Measurements from ENCODE around the gene SUGCT. TPM values are rescaled to one million over a fixed set of nuclear protein-coding genes. Genes with fewer than 3 reads are reported as not detected.

Gene SUGCT
- total RNA-seq, 2 experiments from 2014 or later, result 0.95 to 1.2 TPM

- H3K4me3 Mint-ChIP-seq, result no peak overlapping the region
- H3K4me1 ChIP-seq (ENCODE audit: insufficient read depth, low read length), result no peaks in the 10 kb centered on the region
- no peaks in the 10 kb centered on the region for H3K36me3 ChIP-seq (ENCODE audit: insufficient read depth, low read length)
- no peak overlapping the region for H3K27ac Mint-ChIP-seq
- no peaks in the 10 kb centered on the region for H3K36me3 Mint-ChIP-seq (ENCODE audit: low read depth)
- H3K9me3 ChIP-seq (ENCODE audit: control insufficient read depth in 1 of 2, insufficient read depth in 1 of 2, low read length in 2 of 2), result no peaks in the 10 kb centered on the region
- H3K27ac ChIP-seq (ENCODE audit: low read depth in 1 of 2, low read length in 2 of 2), result no peak overlapping the region
- intact Hi-C loops (cut with DNase I, micrococcal nuclease), result no loop called here
- H3K27me3 ChIP-seq (ENCODE audit: control insufficient read depth in 1 of 2, insufficient read depth in 2 of 2, low read length in 2 of 2), result no peaks in the 10 kb centered on the region
- CTCF ChIA-PET, result no interaction called here
- no peak for ATAC-seq (ENCODE audit: poor library complexity)
- no peak for DNase-seq
- H3K27me3 Mint-ChIP-seq, result no peaks in the 10 kb centered on the region
- no peaks in the 10 kb centered on the region for H3K9me3 Mint-ChIP-seq
- H3K4me3 ChIP-seq (ENCODE audit: low read length), result no peak overlapping the region
- POLR2A ChIA-PET, result no interaction called here
- no peak for TF ChIP-seq CTCF (IDR thresholded peaks at IDR 0.05)
- no peaks in the 10 kb centered on the region for H3K4me1 Mint-ChIP-seq (ENCODE audit: low read depth)
Observed at GRCh38 chr7:40498924-40499510, 364.2 kb downstream of the SUGCT start.

GRCh38 chr7:40499718-40500117, 364.9 kb downstream of the SUGCT start:
- intact Hi-C loops (cut with DNase I, micrococcal nuclease), result no loop called here
- H3K4me3 Mint-ChIP-seq, result no peak overlapping the region

DNA sequence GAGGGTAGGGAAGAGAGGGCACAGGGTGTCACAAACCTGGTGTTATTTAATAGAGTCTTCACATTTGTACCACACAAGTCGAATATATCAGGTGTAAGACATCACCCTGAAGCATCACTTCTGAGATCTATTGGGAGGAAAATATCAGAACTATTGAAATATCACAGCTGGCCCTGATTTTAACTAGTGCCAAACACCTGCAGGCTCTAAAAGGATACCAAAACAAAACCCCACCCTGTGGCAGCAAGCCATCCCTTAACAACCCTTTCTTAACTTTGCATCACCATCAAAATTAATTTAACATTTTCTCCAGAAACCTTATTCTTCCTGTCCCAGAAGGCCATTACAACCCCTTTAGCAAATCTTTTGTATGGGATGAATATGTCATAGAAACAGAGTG, 365.4 kb downstream of the SUGCT start:
- intact Hi-C loops (cut with DNase I, micrococcal nuclease), result no loop called here

More at GRCh38 chr7:40499718-40500117, 364.9 kb downstream of the SUGCT start:
- H3K27me3 ChIP-seq (ENCODE audit: control insufficient read depth in 1 of 2, insufficient read depth in 2 of 2, low read length in 2 of 2), result no peaks in the 10 kb centered on the region
- ChIA-PET CTCF (no interaction called here), POLR2A (no interaction called here)
- no peaks in the 10 kb centered on the region for H3K4me1 Mint-ChIP-seq (ENCODE audit: low read depth)
- no peak for ATAC-seq (ENCODE audit: poor library complexity)
- peaks cover 0 to 5% of the 10 kb centered on the region in 2 experiments for H3K9me3 ChIP-seq (ENCODE audit: control insufficient read depth in 1 of 2, insufficient read depth in 1 of 2, low read length in 2 of 2)
- H3K27ac Mint-ChIP-seq, result no peak overlapping the region
- no peak overlapping the region for H3K4me3 ChIP-seq (ENCODE audit: low read length)
- H3K9me3 Mint-ChIP-seq, result no peaks in the 10 kb centered on the region
- DNase-seq, result no peak
- no peaks in the 10 kb centered on the region for H3K36me3 Mint-ChIP-seq (ENCODE audit: low read depth)
- H3K27me3 Mint-ChIP-seq, result no peaks in the 10 kb centered on the region
- no peak for TF ChIP-seq CTCF (IDR thresholded peaks at IDR 0.05)
- H3K27ac ChIP-seq (ENCODE audit: low read depth in 1 of 2, low read length in 2 of 2), result no peak overlapping the region
- no peaks in the 10 kb centered on the region for H3K4me1 ChIP-seq (ENCODE audit: insufficient read depth, low read length)
- H3K36me3 ChIP-seq (ENCODE audit: insufficient read depth, low read length), result no peaks in the 10 kb centered on the region

More for the DNA sequence above, 365.4 kb downstream of the SUGCT start:
- no peaks in the 10 kb centered on the region for H3K9me3 Mint-ChIP-seq
- H3K4me1 Mint-ChIP-seq (ENCODE audit: low read depth), result no peaks in the 10 kb centered on the region
- Histone ChIP-seq H3K9me3 (ENCODE audit: control insufficient read depth in 1 of 2, insufficient read depth in 1 of 2, low read length in 2 of 2) (peaks cover 0 to 5% of the 10 kb centered on the region in 2 experiments), H3K27me3 (ENCODE audit: control insufficient read depth in 1 of 2, insufficient read depth in 2 of 2, low read length in 2 of 2) (no peaks in the 10 kb centered on the region), H3K27ac (ENCODE audit: low read depth in 1 of 2, low read length in 2 of 2) (no peak overlapping the region), H3K4me1 (ENCODE audit: insufficient read depth, low read length) (no peaks in the 10 kb centered on the region), H3K36me3 (ENCODE audit: insufficient read depth, low read length) (no peaks in the 10 kb centered on the region), H3K4me3 (ENCODE audit: low read length) (no peak overlapping the region)
- H3K27ac Mint-ChIP-seq, result no peak overlapping the region
- no peaks in the 10 kb centered on the region for H3K36me3 Mint-ChIP-seq (ENCODE audit: low read depth)
- DNase-seq, result no peak
- no peak for TF ChIP-seq CTCF (IDR thresholded peaks at IDR 0.05)
- H3K4me3 Mint-ChIP-seq, result no peak overlapping the region
- ChIA-PET POLR2A (no interaction called here), CTCF (no interaction called here)
- no peaks in the 10 kb centered on the region for H3K27me3 Mint-ChIP-seq
- no peak for ATAC-seq (ENCODE audit: poor library complexity)
